Urinary bladder (tissue), 4 donors: ENCODE measurements around the gene NPIPA1. TPM values are rescaled to one million over a fixed set of nuclear protein-coding genes. Genes with fewer than 3 reads are reported as not detected.
"Not testable (repeated sequence)": the region's sequence is repeated elsewhere in the genome, so short reads cannot be mapped to it uniquely, and the experiment has no call there.

Experiments
- DNase-seq: peaks from one replicate; pipeline ENCODE4 v3.0.0-alpha.2; 2015; ENCODE audit errors: extremely low spot score
- H3K27ac ChIP-seq: one replicate; pipeline ENCODE4 v1.5.1; 2013; ENCODE audit warnings: low read depth, mild to moderate bottlenecking, moderate library complexity
- H3K36me3 ChIP-seq: one replicate; pipeline ENCODE4 v1.6.1; 2013; ENCODE audit warnings: mild to moderate bottlenecking, moderate library complexity; ENCODE audit not compliant: insufficient read depth
- H3K4me1 ChIP-seq: one replicate; pipeline ENCODE4 v1.6.1; 2013; ENCODE audit warnings: mild to moderate bottlenecking, moderate library complexity; ENCODE audit not compliant: insufficient read depth
- H3K4me3 ChIP-seq: one replicate; pipeline ENCODE4 v1.5.1; 2013; ENCODE audit warnings: low read depth, low read length
- WGBS: extraction: QIAGEN DNeasy Blood & Tissue Kit; methylation state at CpG from one replicate; pipeline ENCODE4 v1.1.7; 2013; 5-methylcytosine and 5-hydroxymethylcytosine counted together
- polyA plus RNA-seq: library from polyadenylated mRNA; stranded (reverse); fragments of 200-250 nt; gene quantifications from one replicate; pipeline ENCODE4 v1.2.3, GENCODE V29; 2013
- total RNA-seq: library from RNA; depleted of rRNA; stranded (reverse); fragments of >200 nt; gene quantifications from one replicate; pipeline ENCODE4 v1.2.3, GENCODE V29; 2014
- donor health status: healthy with polysubstance abuse.
- donor health status: healthy.

Gene NPIPA1
- total and polyA plus RNA-seq, 2 donors, result 101 to 130 TPM

GRCh38 chr16:14976971-14977736, 39.9 kb downstream of the NPIPA1 start:
- not testable (repeated sequence) for H3K4me1 ChIP-seq, DNase-seq, H3K36me3 ChIP-seq, H3K4me3 ChIP-seq, H3K27ac ChIP-seq
- WGBS, result 66% methylated on average over 14 of the region's 16 CpGs

GRCh38 chr16:14978281-14978680, 41.0 kb downstream of the NPIPA1 start:
- H3K4me1 ChIP-seq, H3K4me3 ChIP-seq, H3K36me3 ChIP-seq, DNase-seq, H3K27ac ChIP-seq: not testable (repeated sequence)
- 95% methylated on average over 8 of the region's 8 CpGs for WGBS

GRCh38 chr16:14978908-14979307, 41.7 kb downstream of the NPIPA1 start:
- H3K4me3 ChIP-seq, H3K4me1 ChIP-seq, DNase-seq, H3K27ac ChIP-seq, H3K36me3 ChIP-seq: not testable (repeated sequence)
- 87% methylated on average over 4 of the region's 4 CpGs for WGBS

- not testable (repeated sequence) for H3K27ac ChIP-seq, H3K36me3 ChIP-seq, H3K4me1 ChIP-seq, H3K4me3 ChIP-seq, DNase-seq
- 64% methylated on average over 3 of the region's 3 CpGs for WGBS
Measured at GRCh38 chr16:14981234-14981633, 44.0 kb downstream of the NPIPA1 start.

GRCh38 chr16:14982521-14982920, 45.3 kb downstream of the NPIPA1 start:
- H3K27ac ChIP-seq, H3K4me3 ChIP-seq, H3K36me3 ChIP-seq, DNase-seq, H3K4me1 ChIP-seq: not testable (repeated sequence)
- 24% methylated on average over 1 of the region's 2 CpGs for WGBS

- H3K4me1 ChIP-seq, H3K4me3 ChIP-seq, DNase-seq, H3K27ac ChIP-seq, H3K36me3 ChIP-seq: not testable (repeated sequence)
- WGBS, result 84% methylated on average over 8 of the region's 8 CpGs
Measured at GRCh38 chr16:14988092-14988491, 50.8 kb downstream of the NPIPA1 start.

GRCh38 chr16:14988661-14989191, 51.5 kb downstream of the NPIPA1 start:
- not testable (repeated sequence) for H3K27ac ChIP-seq, H3K36me3 ChIP-seq, H3K4me3 ChIP-seq, DNase-seq, H3K4me1 ChIP-seq
- 92% methylated on average over 25 of the region's 25 CpGs for WGBS

GRCh38 chr16:14989291-14990281, 52.3 kb downstream of the NPIPA1 start:
- H3K36me3 ChIP-seq, H3K27ac ChIP-seq, H3K4me1 ChIP-seq, DNase-seq, H3K4me3 ChIP-seq: not testable (repeated sequence)
- WGBS, result 71% methylated on average over 90 of the region's 98 CpGs

- H3K4me3 ChIP-seq, DNase-seq, H3K4me1 ChIP-seq, H3K36me3 ChIP-seq, H3K27ac ChIP-seq: not testable (repeated sequence)
- 93% methylated on average over 6 of the region's 7 CpGs for WGBS
Measured at GRCh38 chr16:14993277-14994151, 56.3 kb downstream of the NPIPA1 start.

GRCh38 chr16:14996702-14997101, 59.5 kb downstream of the NPIPA1 start:
- 89% methylated on average over 6 of the region's 6 CpGs for WGBS
- H3K27ac ChIP-seq, H3K36me3 ChIP-seq, DNase-seq, H3K4me3 ChIP-seq, H3K4me1 ChIP-seq: not testable (repeated sequence)

- 98% methylated on average over 7 of the region's 7 CpGs for WGBS
- H3K36me3 ChIP-seq, result not testable (repeated sequence)
Measured at GRCh38 chr16:14998300-14998699, 61.1 kb downstream of the NPIPA1 start.

GRCh38 chr16:14999845-15000244, 62.6 kb downstream of the NPIPA1 start:
- H3K36me3 ChIP-seq, result not testable (repeated sequence)

More at GRCh38 chr16:14998300-14998699, 61.1 kb downstream of the NPIPA1 start:
- H3K4me3 ChIP-seq, H3K4me1 ChIP-seq, DNase-seq, H3K27ac ChIP-seq: not testable (repeated sequence)

More at GRCh38 chr16:14999845-15000244, 62.6 kb downstream of the NPIPA1 start:
- WGBS, result 83% methylated on average over 3 of the region's 3 CpGs
- DNase-seq, H3K4me3 ChIP-seq, H3K4me1 ChIP-seq, H3K27ac ChIP-seq: not testable (repeated sequence)
